SU-DHL-6 (cell line): ENCODE results near the gene SERPINA5.

ENCODE experiments used
- H2AFZ ChIP-seq: fragments of 200-600 bp; sonication (generic); 2 replicates; pipeline ENCODE4 v1.6.1; 2014; ENCODE audit warnings: low read depth, mild to moderate bottlenecking, moderate library complexity, mixed read lengths, antibody characterized with exemption, low read length; ENCODE audit not compliant: severe bottlenecking
- H3F3A ChIP-seq: fragments of 200-600 bp; shearing (Covaris generic); 2 replicates; pipeline ENCODE4 v1.6.0; 2016; ENCODE audit warnings: antibody characterized with exemption, mild to moderate bottlenecking; ENCODE audit not compliant: insufficient read depth
- H3K27ac ChIP-seq: fragments of 200-600 bp; sonication (generic); 2 replicates; pipeline ENCODE4 v1.5.1; 2016; ENCODE audit warnings: low read depth, mild to moderate bottlenecking, low read length, moderate library complexity, mixed read lengths
- H3K27me3 ChIP-seq: fragments of 200-600 bp; sonication (generic), shearing (Covaris generic); 2 replicates; pipeline ENCODE4 v1.6.0; 2014; ENCODE audit warnings: mild to moderate bottlenecking, low read length
- H3K36me3 ChIP-seq: fragments of 200-600 bp; sonication (generic); 2 replicates; pipeline ENCODE4 v1.6.1; 2014; ENCODE audit warnings: mild to moderate bottlenecking, low read length, mixed read lengths
- H3K4me2 ChIP-seq: fragments of 300-600, 200-600 bp; shearing (Covaris generic), sonication (generic); 2 replicates; pipeline ENCODE4 v1.6.0; 2014; ENCODE audit warnings: low read length, low read depth, mild to moderate bottlenecking; ENCODE audit not compliant: poor library complexity, severe bottlenecking
- H3K4me3 ChIP-seq: fragments of 200-600 bp; sonication (generic); 2 replicates; pipeline ENCODE4 v1.5.1; 2014; ENCODE audit warnings: antibody characterized with exemption, low read length, mild to moderate bottlenecking, mixed read lengths; ENCODE audit not compliant: insufficient read depth, poor library complexity, severe bottlenecking
- H3K79me2 ChIP-seq: fragments of 200-600 bp; sonication (generic); 2 replicates; pipeline ENCODE4 v1.6.1; 2014; ENCODE audit warnings: mild to moderate bottlenecking, low read length, moderate library complexity; ENCODE audit not compliant: insufficient read depth
- H3K9ac ChIP-seq: fragments of 200-600 bp; sonication (generic); 2 replicates; pipeline ENCODE4 v1.7.0; 2014; ENCODE audit warnings: mild to moderate bottlenecking, low read length
- H3K9me2 ChIP-seq: fragments of 200-600 bp; sonication (generic); replicated peaks from 2 replicates; pipeline ENCODE4 v1.6.1; 2014; ENCODE audit warnings: low read length; ENCODE audit not compliant: insufficient read depth
- H3K9me3 ChIP-seq: fragments of 200-600 bp; sonication (generic); 2 replicates; pipeline ENCODE4 v1.6.1; 2014; ENCODE audit warnings: low read length, mixed read lengths; ENCODE audit not compliant: insufficient read depth
- H4K20me1 ChIP-seq: fragments of 200-600 bp; sonication (generic); 2 replicates; pipeline ENCODE4 v1.6.1; 2014; ENCODE audit warnings: low read depth, mild to moderate bottlenecking, antibody characterized with exemption, low read length, moderate library complexity, mixed read lengths
- CTCF ChIP-seq: fragments of 200-600 bp; sonication (generic); IDR thresholded peaks from one replicate; pipeline ENCODE4 v1.5.1; 2017; ENCODE audit warnings: antibody characterized with exemption, mild to moderate bottlenecking, low read length, moderate library complexity; ENCODE audit not compliant: insufficient read depth, poor library complexity, severe bottlenecking
- EZH2phosphoT487 ChIP-seq: fragments of 200-600 bp; sonication (generic), shearing (Covaris generic); conservative IDR thresholded peaks from 2 replicates; pipeline ENCODE4 v1.6.1; 2018; ENCODE audit warnings: mild to moderate bottlenecking, antibody characterized with exemption, low read length, moderate library complexity, mixed read lengths

Gene SERPINA5

DNA sequence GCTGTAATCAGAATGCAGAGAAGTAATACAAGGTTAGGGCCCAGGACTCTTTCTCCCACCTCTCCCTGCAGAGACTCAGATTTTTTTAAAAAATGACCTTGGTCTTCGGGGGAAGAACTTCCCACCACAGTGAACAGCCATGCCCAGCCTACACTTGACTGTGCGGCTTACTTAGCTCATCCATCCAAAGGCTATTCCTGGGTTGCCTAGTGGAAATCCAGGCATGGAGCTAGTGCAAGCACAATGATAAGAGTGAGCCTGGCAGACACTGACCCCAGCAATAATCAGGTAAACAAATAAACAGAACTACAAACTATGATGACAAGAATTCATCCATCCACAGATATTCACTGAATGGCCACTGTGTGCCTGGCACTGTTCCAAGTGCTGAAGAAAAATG is 14.7 kb downstream of the SERPINA5 start:
- Histone ChIP-seq H3K9ac (no peak overlapping the region), H3F3A (no peaks in the 10 kb centered on the region), H3K9me3 (no peaks in the 10 kb centered on the region), H4K20me1 (no peaks in the 10 kb centered on the region), H3K79me2 (no peaks in the 10 kb centered on the region), H3K36me3 (no peaks in the 10 kb centered on the region), H3K27ac (no peak overlapping the region), H3K4me3 (no peak overlapping the region), H2AFZ (no peak overlapping the region), H3K4me2 (no peak overlapping the region), H3K9me2 (no peaks in the 10 kb centered on the region), H3K27me3 (no peaks in the 10 kb centered on the region)
- TF ChIP-seq CTCF, result no peak
- no peak for TF ChIP-seq EZH2phosphoT487

- H3K9me2 ChIP-seq, result no peaks in the 10 kb centered on the region
- H3K4me2 ChIP-seq, result no peak overlapping the region
- H3K79me2 ChIP-seq, result no peaks in the 10 kb centered on the region
- no peak overlapping the region for H3K9ac ChIP-seq
- no peaks in the 10 kb centered on the region for H3K27me3 ChIP-seq
- no peaks in the 10 kb centered on the region for H3K36me3 ChIP-seq
- no peaks in the 10 kb centered on the region for H4K20me1 ChIP-seq
- H2AFZ ChIP-seq, result no peak overlapping the region
- H3K9me3 ChIP-seq, result no peaks in the 10 kb centered on the region
- no peak overlapping the region for H3K4me3 ChIP-seq
- H3K27ac ChIP-seq, result no peak overlapping the region
- no peak for TF ChIP-seq CTCF
- no peak for TF ChIP-seq EZH2phosphoT487
- H3F3A ChIP-seq, result no peaks in the 10 kb centered on the region
These were observed 15.1 kb downstream of the SERPINA5 start for GRCh38 chr14:94596361-94596760.

GRCh38 chr14:94597788-94598187 is 16.6 kb downstream of the SERPINA5 start:
- Histone ChIP-seq H3K9me3 (no peaks in the 10 kb centered on the region), H3K9me2 (no peaks in the 10 kb centered on the region), H3K9ac (no peak overlapping the region), H3K36me3 (no peaks in the 10 kb centered on the region), H3K27ac (no peak overlapping the region), H3K79me2 (no peaks in the 10 kb centered on the region), H3K27me3 (no peaks in the 10 kb centered on the region), H3K4me2 (no peak overlapping the region), H3K4me3 (no peak overlapping the region), H3F3A (no peaks in the 10 kb centered on the region), H2AFZ (no peak overlapping the region), H4K20me1 (no peaks in the 10 kb centered on the region)
- no peak for TF ChIP-seq EZH2phosphoT487
- TF ChIP-seq CTCF, result no peak

DNA sequence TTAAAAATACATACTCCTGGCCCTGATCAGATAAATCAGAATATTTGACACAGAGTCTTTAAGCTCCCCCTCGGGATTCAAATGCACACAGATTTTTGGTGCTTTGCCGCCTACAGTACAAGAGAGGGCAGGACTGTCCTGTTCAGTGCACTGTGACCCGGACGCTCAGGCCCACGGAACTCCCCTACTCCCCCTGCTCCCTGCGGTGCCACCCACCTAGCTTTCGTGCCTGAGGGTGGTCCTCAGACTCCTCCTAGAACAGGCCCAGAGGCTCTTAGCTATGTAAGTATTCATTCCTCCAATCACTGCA is 17.2 kb downstream of the SERPINA5 start:
- no peaks in the 10 kb centered on the region for H3K36me3 ChIP-seq
- H4K20me1 ChIP-seq, result no peaks in the 10 kb centered on the region
- no peaks in the 10 kb centered on the region for H3K79me2 ChIP-seq
- H3K4me2 ChIP-seq, result no peak overlapping the region
- no peak for TF ChIP-seq EZH2phosphoT487
- TF ChIP-seq CTCF, result no peak
- H3K9me2 ChIP-seq, result no peaks in the 10 kb centered on the region
- H3K9ac ChIP-seq, result no peak overlapping the region
- H3K27me3 ChIP-seq, result no peaks in the 10 kb centered on the region
- H3F3A ChIP-seq, result no peaks in the 10 kb centered on the region
- no peaks in the 10 kb centered on the region for H3K9me3 ChIP-seq
- H3K27ac ChIP-seq, result no peak overlapping the region
- H2AFZ ChIP-seq, result no peak overlapping the region
- H3K4me3 ChIP-seq, result no peak overlapping the region
